Astrocyte (in vitro differentiated cells and primary cell): ENCODE results near the gene TCF7L2.

ENCODE experiments used
- CTCF ChIP-seq: IDR thresholded peaks from 2 replicates; pipeline ENCODE4 v1.5.1; 2011; ENCODE audit warnings: low read depth, mild to moderate bottlenecking, inconsistent platforms, low read length, moderate library complexity; ENCODE audit not compliant: insufficient read depth
- EZH2 ChIP-seq: IDR thresholded peaks from 2 replicates; pipeline ENCODE4 v1.6.1; 2012; ENCODE audit warnings: mild to moderate bottlenecking, low read length, inconsistent platforms; ENCODE audit not compliant: insufficient read depth

- no peak for TF ChIP-seq CTCF
- TF ChIP-seq EZH2, result no peak
These were observed 70.4 kb downstream of the TCF7L2 start for GRCh38 chr10:113020475-113020753.
